NCI-H2081 treated with DMSO at 0.1 percent for 48 hours (cell line): ENCODE results near the gene ENTHD1.

Source experiments
- DNase-seq: peaks from one replicate; lab custom pipeline; 2025; lab: John Stamatoyannopoulos, UW

Gene ENTHD1

DNA sequence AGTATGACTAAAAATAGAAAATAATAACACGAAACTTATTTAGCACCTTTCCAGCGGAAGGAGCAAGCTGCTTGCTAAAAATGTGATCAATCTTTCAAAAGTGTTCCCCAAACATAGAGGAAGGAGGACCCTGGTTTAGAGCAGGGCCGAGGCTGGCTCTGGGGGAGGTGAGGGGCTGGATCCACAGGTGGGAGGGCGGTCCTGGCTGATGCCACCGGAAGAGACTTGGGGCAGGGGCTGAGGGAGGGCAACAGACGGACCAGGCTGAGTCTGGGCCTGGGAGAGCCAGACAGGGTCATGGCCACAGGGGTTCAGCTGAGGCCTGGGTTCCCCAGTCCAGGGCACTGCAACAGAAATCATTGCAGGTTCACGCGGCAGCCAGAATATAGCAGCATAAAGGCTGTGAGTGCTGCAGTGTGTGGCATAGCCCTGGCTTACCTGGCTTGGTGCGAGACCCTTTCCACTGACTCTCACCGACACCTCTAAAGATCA is 179.7 kb downstream of the ENTHD1 start:
- no peak for DNase-seq

DNA sequence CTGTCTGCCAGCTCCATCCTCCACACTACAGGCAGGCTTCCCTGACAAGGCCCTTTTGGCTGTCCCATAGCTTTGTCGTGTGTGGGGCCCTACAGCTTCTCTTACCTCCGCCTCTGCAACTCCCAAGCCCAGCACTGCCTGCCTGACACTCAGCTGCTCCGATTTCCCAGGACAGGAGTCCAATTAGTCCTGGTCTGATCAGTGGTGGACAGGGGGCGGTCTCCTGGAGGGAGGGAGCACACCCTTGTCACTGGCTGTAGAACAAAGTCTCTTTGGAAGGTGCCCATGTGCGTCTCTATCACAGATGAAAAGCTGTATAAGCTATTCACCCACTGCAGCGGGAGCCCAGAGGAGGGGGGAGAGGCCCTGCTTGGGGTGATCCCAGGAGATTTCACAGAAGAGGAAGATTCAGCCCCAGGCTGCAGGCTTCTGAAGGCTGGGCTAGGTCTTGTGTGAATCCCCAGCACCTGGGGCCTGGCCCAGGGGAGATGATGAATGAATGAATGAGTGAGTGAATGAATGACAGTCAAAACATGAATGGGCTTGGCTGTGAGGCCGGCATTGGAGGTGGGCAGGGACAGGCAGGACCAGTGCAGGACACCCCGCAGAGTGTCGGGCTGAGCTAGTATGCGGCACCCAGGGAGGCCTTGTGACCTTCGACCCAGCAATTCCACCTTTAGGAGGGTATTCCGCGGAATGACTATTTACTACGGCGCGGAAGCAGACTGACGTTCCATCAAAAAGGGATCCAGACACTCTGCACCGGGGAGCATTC is 180.6 kb downstream of the ENTHD1 start:
- DNase-seq, result no peak

DNA sequence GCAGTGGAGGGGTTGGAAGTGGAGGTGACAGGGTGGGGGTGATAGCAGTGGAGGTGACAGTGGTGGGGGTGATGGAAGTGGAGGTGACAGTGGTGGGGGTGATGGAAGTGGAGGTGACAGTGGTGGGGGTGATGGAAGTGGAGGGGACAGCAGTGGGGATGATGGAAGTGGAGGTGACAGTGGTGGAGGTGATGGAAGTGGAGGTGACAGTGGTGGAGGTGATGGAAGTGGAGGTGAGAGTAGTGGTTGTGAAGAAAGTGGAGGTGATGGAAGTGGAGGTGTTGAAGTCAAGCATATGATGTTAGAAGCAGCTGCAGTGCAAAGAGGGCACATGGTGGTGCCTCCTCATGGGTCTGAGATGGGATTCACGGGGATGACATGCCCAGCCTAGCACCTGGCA is 181.5 kb downstream of the ENTHD1 start:
- DNase-seq, result no peak

DNA sequence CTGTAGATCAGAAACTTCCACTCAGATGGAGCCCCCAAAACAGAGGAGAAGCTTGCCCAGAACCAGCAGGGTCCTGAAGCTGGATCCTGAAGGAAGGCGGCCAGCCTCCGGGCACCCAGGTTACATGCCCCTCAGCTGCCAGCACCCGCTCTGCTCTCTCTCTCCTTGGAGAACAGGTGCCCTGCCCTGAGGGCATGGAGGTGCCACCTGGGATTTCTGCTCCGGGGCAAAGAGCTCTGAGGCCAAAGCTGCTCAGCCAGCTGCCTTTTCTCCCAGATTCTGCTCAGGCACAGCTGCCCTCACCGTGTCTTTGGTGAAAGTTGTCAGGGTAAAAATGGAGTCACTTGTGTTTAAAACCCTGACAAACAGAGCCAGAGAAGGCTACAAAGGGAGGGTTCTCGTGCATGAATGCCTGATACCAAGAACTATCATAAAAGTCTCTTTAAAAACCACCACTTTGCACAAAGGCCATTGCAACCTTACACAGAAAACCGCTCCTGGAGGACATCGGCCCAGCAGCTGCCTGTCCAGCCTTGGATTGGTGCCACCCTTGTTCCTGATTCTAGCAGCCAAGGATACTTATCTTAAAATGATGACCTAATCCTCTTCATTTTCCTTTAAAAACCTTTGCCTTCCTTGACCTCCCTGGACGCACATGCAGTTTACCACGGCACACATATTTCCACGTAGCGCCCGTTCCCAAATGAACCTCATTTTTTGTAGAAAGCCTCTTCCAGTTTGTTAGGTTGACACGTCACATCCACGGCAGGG is 183.0 kb downstream of the ENTHD1 start:
- DNase-seq, result no peak

DNA sequence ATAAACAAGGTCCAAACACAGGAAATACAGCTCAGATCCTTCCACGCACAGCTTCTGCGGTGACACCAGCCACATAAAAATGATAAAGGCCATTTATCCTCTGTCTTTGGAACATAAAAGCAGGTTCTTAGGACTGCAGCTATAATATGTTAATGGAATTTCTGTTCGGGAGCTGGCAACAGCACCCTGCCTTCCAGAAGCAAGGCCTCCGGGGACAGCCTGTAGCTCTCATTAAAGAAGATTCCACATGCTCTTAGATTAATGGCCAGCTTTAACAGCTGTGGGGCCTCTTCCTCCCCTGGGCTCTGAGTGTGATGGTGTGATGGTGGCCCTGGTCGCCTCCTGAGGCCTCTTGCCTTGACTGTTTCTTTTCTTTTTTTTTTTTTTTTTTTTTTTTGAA is 185.7 kb downstream of the ENTHD1 start:
- DNase-seq, result no peak

DNA sequence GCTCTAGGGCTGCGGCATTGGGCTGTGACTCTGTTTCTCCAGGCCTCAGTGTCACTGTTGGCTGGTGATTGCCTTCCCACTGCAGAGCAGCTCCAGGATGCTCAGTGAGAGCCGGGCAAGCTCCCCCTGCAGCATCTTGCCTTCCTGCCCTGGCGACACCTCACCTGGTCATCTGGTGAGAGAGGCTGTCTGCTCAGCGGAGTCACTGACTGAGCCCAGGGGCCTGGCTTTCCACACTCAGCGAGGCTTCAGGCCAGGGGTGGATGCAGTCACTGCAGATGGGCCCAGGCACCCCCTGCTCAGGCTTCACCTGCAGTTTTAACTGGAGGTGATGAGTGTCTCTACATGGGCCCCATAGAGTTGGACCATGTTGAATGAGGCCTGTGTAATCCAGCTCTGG is 186.2 kb downstream of the ENTHD1 start:
- DNase-seq, result no peak

DNA sequence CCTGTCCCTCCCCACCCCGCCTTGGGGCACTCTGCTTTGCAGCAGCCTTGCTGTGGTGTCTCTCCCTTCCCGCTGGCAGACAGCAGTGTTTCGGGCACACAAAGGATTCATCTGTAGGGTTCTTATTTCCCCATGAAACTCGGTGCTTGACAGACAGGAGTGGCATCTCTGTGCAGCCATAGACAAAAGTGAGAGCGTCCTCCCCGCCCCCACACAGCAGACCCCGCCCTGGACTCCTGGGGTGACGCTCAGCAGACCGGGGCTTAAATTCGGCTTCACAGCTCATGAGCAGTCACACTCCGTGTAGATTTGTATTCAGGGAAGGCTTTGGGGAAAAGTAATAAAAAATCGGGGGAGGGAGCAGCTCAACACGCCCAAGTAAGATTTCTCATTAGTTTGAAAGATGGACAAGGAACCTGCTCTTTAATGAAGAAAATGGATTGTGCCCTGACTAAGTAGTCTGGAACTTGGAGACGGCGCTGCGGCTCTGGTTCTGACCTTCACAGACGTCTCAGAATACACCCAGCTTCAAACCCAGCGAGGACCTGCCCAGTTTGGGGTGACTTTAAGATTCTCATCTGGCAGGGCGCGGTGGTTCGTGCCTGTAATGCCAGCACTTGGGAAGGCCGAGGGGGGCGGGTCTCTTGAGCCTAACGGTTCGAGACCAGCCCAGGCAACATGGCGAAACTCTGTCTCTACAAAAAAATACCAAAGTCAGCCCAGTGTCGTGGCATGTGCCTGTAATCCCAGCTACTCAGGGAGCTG is 187.0 kb downstream of the ENTHD1 start:
- DNase-seq, result no peak

DNA sequence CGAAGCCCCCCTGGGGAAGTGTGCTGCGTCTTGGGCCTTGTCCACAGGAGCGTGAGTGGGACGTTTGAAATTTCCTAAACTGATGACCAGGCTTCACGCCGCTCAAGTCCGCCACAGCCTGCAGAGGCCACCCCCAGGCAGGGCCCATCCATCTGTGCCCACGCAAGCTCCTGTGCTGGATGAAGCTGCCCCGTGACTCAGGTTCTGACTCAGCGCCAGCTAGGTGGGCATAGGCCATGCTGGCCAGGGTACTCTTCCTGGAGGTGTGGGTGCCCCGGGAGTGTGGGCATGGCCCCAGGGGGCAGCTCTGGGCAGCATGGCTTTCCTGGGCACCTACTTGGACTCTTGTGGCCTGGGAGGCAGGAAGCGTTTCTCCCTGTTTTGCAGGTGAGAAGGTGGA is 188.2 kb downstream of the ENTHD1 start:
- DNase-seq, result no peak

DNA sequence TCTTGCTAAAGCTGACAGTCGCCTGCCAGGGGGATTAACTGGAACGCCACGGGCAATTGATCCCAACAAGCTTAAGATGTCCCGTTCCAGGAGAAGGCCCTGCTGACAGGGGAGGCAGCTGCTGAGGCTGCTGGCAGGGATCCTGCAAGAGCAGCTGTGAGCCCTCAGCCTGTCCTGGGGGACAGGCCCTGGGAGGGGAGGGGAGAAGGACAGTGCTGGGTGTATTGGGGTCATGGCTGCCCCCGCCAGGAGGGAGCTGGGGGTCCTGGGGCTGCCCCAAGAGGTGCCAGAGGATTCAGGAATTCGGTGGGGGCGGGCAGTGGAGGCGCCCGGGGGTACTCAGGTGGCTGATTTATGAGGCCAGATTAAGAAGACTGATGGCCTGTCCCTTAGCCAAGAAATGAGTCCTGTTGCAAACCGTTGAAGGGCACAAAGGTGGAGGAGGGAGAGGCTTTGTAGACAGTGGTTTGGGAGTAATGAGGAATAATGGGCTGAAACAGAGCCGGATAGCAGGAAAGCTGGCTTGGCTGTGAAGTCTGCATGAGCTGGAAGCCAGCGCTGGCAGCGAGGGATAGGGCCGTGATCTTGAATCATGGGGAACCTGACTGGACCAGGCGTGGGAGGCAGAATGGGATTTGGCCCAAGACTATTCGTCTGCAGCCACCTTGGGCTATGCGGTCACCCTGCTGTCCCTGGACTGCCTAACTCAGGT is 189.5 kb downstream of the ENTHD1 start:
- DNase-seq, result no peak

DNA sequence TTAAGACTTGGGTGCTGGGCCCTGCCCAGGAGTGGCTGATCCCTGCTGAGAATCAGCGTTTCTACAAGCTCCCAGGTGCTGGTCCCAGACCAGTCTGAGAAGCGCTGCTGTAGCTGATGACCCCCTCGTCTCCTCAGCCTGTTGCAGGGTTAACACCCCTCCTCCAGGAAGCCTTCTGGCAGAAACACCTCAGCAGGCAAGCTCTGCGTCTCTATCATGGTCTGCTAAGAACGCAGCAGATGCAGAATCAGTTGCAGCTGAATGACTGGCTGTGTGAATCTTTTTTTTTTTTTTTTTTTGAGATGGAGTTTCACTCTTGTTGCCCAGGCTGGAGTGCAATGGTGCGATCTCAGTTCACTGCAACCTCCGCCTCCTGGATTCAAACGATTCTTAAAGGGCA is 190.5 kb downstream of the ENTHD1 start:
- no peak for DNase-seq

DNA sequence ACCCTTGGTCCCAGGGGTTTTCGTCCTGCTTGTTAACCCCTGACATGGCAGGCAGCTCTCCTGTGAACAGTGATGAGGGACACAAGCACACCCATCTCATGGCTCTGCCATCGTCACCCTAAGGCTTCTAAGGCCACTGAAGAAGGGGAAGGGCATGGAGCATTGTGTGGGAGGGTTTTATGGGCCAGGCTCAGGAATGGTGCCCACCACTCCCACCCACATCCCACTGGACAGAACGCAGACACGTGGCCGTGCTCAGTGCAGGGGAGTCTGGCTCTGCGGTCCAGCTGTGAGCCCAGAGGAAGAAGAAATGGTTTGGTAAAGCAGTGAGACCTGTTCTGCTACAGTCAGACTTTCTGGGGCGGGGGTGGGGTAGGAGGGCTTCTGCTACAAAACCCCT is 193.0 kb downstream of the ENTHD1 start:
- DNase-seq, result no peak

DNA sequence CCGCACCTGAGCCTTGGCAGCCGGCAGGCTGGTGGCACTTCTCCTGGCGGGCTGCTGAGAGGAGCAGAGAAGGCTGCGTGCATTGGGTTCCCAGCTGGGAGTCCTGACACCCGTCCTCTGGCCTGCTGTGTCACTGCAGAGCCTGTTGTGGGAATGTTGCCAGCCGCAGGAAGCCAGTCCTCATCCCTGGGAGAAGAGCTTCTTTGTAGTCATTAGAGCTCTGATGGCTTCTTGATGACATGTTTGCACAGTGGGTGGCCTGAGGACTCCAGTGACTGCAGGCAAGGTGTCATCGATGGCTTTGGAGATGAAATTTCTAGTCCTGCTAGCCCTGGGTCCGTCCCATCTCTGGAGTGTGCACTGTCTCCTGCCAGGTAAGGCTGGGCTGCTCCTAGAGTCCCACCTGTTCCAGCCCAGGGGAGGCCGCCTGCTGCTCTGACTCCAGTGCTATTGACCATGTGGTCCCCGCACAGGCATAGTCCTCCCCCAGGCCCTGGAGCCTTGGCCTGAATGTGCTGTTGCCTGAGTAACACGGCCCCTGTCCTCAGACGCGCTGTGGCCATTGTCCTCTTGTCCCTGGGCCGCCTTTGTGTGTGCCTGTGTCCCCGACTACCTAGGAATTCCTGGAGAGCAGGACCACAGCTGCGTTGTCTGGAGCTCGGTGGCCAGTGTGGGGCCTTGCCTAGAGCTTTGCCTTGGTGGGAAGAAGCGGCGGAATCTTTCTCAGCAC is 193.8 kb downstream of the ENTHD1 start:
- DNase-seq, result no peak

DNA sequence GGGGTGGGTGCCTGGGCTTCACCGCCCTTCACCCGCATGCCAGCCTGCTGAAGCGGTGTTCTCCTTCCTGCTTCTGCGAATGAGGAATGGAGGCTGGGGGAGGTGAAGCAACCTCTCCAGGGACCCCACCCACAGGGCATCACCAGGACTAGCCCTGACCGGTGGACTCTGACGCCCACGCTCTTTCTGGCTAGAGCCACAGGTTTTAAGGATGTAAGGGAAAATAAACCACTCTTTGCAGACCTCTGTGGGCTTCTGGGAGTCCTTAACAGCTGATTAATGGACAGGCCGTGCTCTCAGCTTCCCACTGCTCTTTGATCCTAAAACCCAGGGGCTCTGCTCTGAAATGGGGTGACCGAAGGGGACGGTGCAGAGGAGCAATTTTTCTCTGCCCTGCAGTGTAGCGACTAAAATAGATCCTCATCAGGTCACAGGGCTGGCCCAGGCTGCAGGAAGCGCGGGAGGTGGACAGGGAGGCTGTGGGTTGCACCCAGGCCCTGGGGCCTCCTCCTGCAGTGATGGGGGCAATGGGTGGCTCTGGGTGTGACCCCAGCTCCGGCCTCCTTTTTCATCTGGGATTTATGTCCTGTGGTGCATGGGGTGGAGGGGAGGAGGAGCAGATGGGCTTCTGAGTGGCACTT is 195.7 kb downstream of the ENTHD1 start:
- DNase-seq, result no peak

DNA sequence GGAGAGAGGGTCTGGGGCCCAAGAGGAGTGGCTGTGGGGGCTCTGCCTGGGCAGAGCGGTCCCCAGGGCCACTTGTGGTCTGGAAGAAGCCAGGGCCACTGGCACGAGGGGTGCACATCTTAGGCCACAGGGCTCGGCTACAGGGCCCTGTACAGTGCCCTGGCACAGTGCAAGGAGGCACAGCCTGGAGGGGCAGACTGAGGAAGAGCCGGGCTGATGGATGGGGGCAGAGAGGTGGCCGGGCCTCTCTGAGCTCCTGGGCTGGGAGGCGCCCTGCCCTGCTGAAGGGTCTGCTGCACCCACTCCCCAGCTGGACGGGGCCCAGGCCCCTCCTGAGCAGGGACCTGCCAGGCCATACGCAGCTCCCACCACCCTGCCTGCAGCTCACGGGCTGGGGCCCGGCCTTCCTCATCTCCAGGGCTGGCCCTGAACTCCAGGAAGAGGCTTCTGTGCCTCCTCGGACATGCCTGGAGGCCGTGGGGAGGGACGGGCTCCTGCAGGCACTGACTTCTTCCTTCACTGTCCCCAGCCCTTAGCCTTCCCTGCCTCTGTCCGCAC is 199.5 kb downstream of the ENTHD1 start:
- DNase-seq, result no peak
